Upper lobe of left lung (tissue), 6 donors: ENCODE measurements around the gene SMYD5. TPM values are rescaled to one million over a fixed set of nuclear protein-coding genes. Genes with fewer than 3 reads are reported as not detected.

Experiments
- ATAC-seq, 2 donors: fragments of 200-7000 bp; cut with Tn5 transposase; one replicate each; pipeline ENCODE4 v1.9.1; 2022; ENCODE audit warnings: mild to moderate bottlenecking in 2 of 2, moderate library complexity in 2 of 2; ENCODE audit not compliant: low FRiP score in 2 of 2
- DNase-seq, 2 donors: peaks; one replicate each; pipeline ENCODE4 v3.0.0-alpha.2; 2019 to 2020
- H3K27ac ChIP-seq, 4 donors: fragments of 200-600 bp; sonication (generic); one replicate each; pipeline ENCODE4 v1.5.1; 2016 to 2019
- H3K27me3 ChIP-seq, 4 donors: fragments of 200-600 bp; sonication (generic); one replicate each; pipeline ENCODE4 v1.5.1; 2017 to 2019
- H3K36me3 ChIP-seq, 4 donors: fragments of 200-600 bp; sonication (generic); one replicate each; pipeline ENCODE4 v1.5.1; 2016 to 2019
- H3K4me1 ChIP-seq, 4 donors: fragments of 200-600 bp; sonication (generic); one replicate each; pipeline ENCODE4 v1.5.1; 2018 to 2019
- H3K4me3 ChIP-seq, 4 donors: fragments of 200-600 bp; sonication (generic); one replicate each; pipeline ENCODE4 v1.5.1; 2017 to 2019; ENCODE audit warnings: mild to moderate bottlenecking in 2 of 4, moderate library complexity in 1 of 4
- H3K9me3 ChIP-seq, 4 donors: fragments of 200-600 bp; sonication (generic); one replicate each; pipeline ENCODE4 v1.5.1; 2018 to 2019
- CTCF ChIP-seq, 6 experiments: fragments of 450-650 bp in 4 of 6; fragments of 200-600 bp in 2 of 6; sonication (generic) in 2 of 6; IDR thresholded peaks; one replicate each; pipeline ENCODE4 v1.5.1; 2016 to 2019; ENCODE audit warnings: antibody characterized with exemption in 6 of 6
- EP300 ChIP-seq, 4 donors: sonication (generic); formaldehyde crosslinking; IDR thresholded peaks; one replicate each; pipeline ENCODE4 v1.5.1; 2017; ENCODE audit warnings: antibody characterized with exemption in 4 of 4, control low read depth in 2 of 4
- POLR2A ChIP-seq, 4 donors: fragments of 450-650 bp; IDR thresholded peaks; one replicate each; pipeline ENCODE4 v1.5.1; 2016 to 2017; ENCODE audit warnings: antibody characterized with exemption in 4 of 4, mild to moderate bottlenecking in 2 of 4
- POLR2AphosphoS5 ChIP-seq, 2 donors: sonication (generic); formaldehyde crosslinking; IDR thresholded peaks; one replicate each; pipeline ENCODE4 v1.5.1; 2017; ENCODE audit warnings: antibody characterized with exemption in 2 of 2
- WGBS, 2 donors: methylation state at CpG; one replicate each; pipeline ENCODE4 v1.1.5; 2017 to 2018; 5-methylcytosine and 5-hydroxymethylcytosine counted together
- total RNA-seq, 6 donors: library from RNA; depleted of rRNA in 4 of 6; stranded (reverse); fragments of >200 nt in 4 of 6; gene quantifications; one replicate each; pipeline versions ENCODE4 v1.1.0 to v1.2.1, GENCODE V29; 2016 to 2021
- donor health status: DM: no; HTN: no; CAD: no; lungs with moderate emphysema.
- donor health status: DM: no; HTN: yes; CAD: no; lungs with severe emphysema.

SMYD5 gene
- total RNA-seq, 6 donors from 2014 or later = 18.1 to 58.8 (median 21.2) TPM

- H3K27ac ChIP-seq = peak within 1 kb of the TSS; percentile 84 to 96 (median 92)
- no peaks in the 10 kb centered on the region for H3K9me3 ChIP-seq
- TF ChIP-seq POLR2AphosphoS5 (IDR thresholded peaks at IDR 0.05) (peak; percentile 44 to 63), POLR2A (IDR thresholded peaks at IDR 0.05) (peak in 3 of 4 donors; percentile 19 to 66 (median 41)), CTCF (IDR thresholded peaks at IDR 0.05) (peak in 2 of 6 experiments; percentile 10 to 17), EP300 (IDR thresholded peaks at IDR 0.05) (no peak)
- DNase-seq = peak; percentile 98 to 100
- H3K4me3 ChIP-seq = peak within 1 kb of the TSS; percentile 93 to 95 (median 95)
- H3K27me3 ChIP-seq = no peaks in the 10 kb centered on the region
- H3K4me1 ChIP-seq = peaks cover 27 to 40% (median 35%) of the 10 kb centered on the region in 4 donors
- ATAC-seq = peak; percentile 96 to 98
- H3K36me3 ChIP-seq = peaks cover 0 to 13% (median 3%) of the 10 kb centered on the region in 4 donors
- 0% methylated on average over 19 to 29 of the region's 67 CpGs for WGBS, 2 donors
Measured at GRCh38 chr2:73233154-73233931, 19.3 kb downstream of the SMYD5 start, which contains the start of gene PRADC1. TSS of gene PRADC1 (minus strand) at chr2:73233239. CDS start at chr2:73233160, 79 bp downstream.

GRCh38 chr2:73233932-73234832, 20.1 kb downstream of the SMYD5 start, which contains the start of gene CCT7:
TSS of gene CCT7 (plus strand) at chr2:73234308. CDS start at chr2:73234379, 71 bp downstream.
- ATAC-seq = peak; percentile 94 to 95
- DNase-seq = peak; percentile 93 to 94
- WGBS, 2 donors = 1% methylated on average over 43 to 69 of the region's 69 CpGs
- no peaks in the 10 kb centered on the region for H3K9me3 ChIP-seq
- H3K27ac ChIP-seq = peak within 1 kb of the TSS; percentile 84 to 96 (median 92)
- TF ChIP-seq CTCF (IDR thresholded peaks at IDR 0.05) (no peak), POLR2A (IDR thresholded peaks at IDR 0.05) (peak in 3 of 4 donors; percentile 54 to 82 (median 74)), EP300 (IDR thresholded peaks at IDR 0.05) (peak in 1 of 4 donors; percentile 17), POLR2AphosphoS5 (IDR thresholded peaks at IDR 0.05) (peak; percentile 80 to 86)
- H3K36me3 ChIP-seq = peaks cover 0 to 9% (median 2%) of the 10 kb centered on the region in 4 donors
- H3K4me3 ChIP-seq = peak within 1 kb of the TSS; percentile 93 to 95 (median 95)
- H3K4me1 ChIP-seq = peaks cover 27 to 47% (median 38%) of the 10 kb centered on the region in 4 donors
- no peaks in the 10 kb centered on the region for H3K27me3 ChIP-seq

- 66% methylated on average over 11 of the region's 11 CpGs for WGBS, 2 donors
- Histone ChIP-seq H3K36me3 (peaks cover 0 to 22% (median 9%) of the 10 kb centered on the region in 4 donors), H3K4me1 (peaks cover 32 to 53% (median 45%) of the 10 kb centered on the region in 4 donors), H3K27ac (peak overlapping the region in 2 of 4 donors; percentile 84 to 96), H3K4me3 (peak overlapping the region; percentile 93 to 95 (median 95)), H3K9me3 (no peaks in the 10 kb centered on the region), H3K27me3 (no peaks in the 10 kb centered on the region)
- ATAC-seq (no peak), DNase-seq (no peak)
- TF ChIP-seq POLR2A (IDR thresholded peaks at IDR 0.05) (no peak), POLR2AphosphoS5 (IDR thresholded peaks at IDR 0.05) (no peak), EP300 (IDR thresholded peaks at IDR 0.05) (no peak), CTCF (IDR thresholded peaks at IDR 0.05) (no peak)
Measured at GRCh38 chr2:73235315-73236028, 21.4 kb downstream of the SMYD5 start.

- H3K9me3 ChIP-seq = no peaks in the 10 kb centered on the region
- H3K27ac ChIP-seq = no peak overlapping the region
- ATAC-seq = no peak
- no peaks in the 10 kb centered on the region for H3K27me3 ChIP-seq
- 32 to 48% methylated on average over 1 of the region's 1 CpG for WGBS, 2 donors
- peaks cover 32 to 53% (median 44%) of the 10 kb centered on the region in 4 donors for H3K4me1 ChIP-seq
- peaks cover 0 to 39% (median 17%) of the 10 kb centered on the region in 4 donors for H3K36me3 ChIP-seq
- DNase-seq = no peak
- TF ChIP-seq POLR2A (IDR thresholded peaks at IDR 0.05) = no peak
- no peak for TF ChIP-seq POLR2AphosphoS5 (IDR thresholded peaks at IDR 0.05)
- TF ChIP-seq CTCF (IDR thresholded peaks at IDR 0.05) = no peak
- no peak for TF ChIP-seq EP300 (IDR thresholded peaks at IDR 0.05)
- no peak overlapping the region for H3K4me3 ChIP-seq
Measured at GRCh38 chr2:73237168-73237567, 23.1 kb downstream of the SMYD5 start.
